Lower leg skin (tissue), 4 donors: ENCODE measurements around the gene MARCHF10. TPM values are rescaled to one million over a fixed set of nuclear protein-coding genes. Genes with fewer than 3 reads are reported as not detected.

ENCODE experiments used
- DNase-seq, 2 donors: peaks; one replicate each; pipeline ENCODE4 v3.0.0-alpha.2; 2019; ENCODE audit warnings: low spot score in 2 of 2
- H3K4me3 ChIP-seq: fragments of 200-600 bp; sonication (generic); 2 replicates; pipeline ENCODE4 v1.5.1; 2017; ENCODE audit warnings: mild to moderate bottlenecking, low read depth; ENCODE audit not compliant: poor library complexity, severe bottlenecking
- POLR2A ChIP-seq, 2 donors: fragments of 450-650 bp; IDR thresholded peaks; one replicate each; pipeline ENCODE4 v1.6.1; 2016 to 2017; ENCODE audit warnings: antibody characterized with exemption in 2 of 2, mild to moderate bottlenecking in 1 of 2, moderate library complexity in 1 of 2
- WGBS, 2 donors: methylation state at CpG; one replicate each; pipeline ENCODE4 v1.1.5; 2018; 5-methylcytosine and 5-hydroxymethylcytosine counted together
- intact Hi-C: fragments of 100-400 bp; cut with DNase I; formaldehyde crosslinking; loops from one replicate; pipeline ENCODE4 v1.15.0; 2023; ENCODE audit warnings: low total_unique reads
- total RNA-seq, 4 donors: library from RNA; depleted of rRNA; stranded (reverse); fragments of >200 nt; gene quantifications; one replicate each; pipeline ENCODE4 v1.1.0, GENCODE V29; 2016
- TF ChIP-seq, protein P1 (sequence below), 3 donors: fragments of 450-650 bp; IDR thresholded peaks; one replicate each; pipeline ENCODE4 v1.5.1; 2016; ENCODE audit warnings: antibody characterized with exemption in 3 of 3, mild to moderate bottlenecking in 3 of 3, moderate library complexity in 2 of 3

MARCHF10 gene
- total RNA-seq, 4 donors from 2014 or later, result not detected

DNA sequence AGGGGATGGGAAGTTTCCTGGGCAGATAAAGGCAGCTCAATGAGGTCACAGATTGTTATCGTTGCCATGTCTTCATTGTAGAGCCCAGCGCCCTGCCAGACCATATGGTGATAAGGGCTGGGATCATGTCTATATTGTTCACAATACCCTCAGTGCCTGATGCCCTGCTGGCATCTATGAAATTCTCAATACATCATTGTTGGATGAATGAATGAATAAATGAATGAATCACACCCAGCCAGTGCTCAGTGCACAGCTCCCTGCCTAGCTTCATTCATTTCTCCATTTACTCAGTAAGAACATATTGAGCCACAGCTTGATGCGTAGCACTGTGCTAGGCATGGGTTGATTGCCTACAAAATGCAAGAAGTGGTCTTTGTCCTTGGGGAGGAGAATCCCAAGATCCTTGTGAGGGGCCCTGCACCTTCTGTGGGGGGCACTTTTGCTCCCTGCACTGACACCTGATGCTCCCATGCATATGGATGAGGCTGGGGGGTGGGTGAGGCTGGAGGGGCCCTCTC lies 150.9 kb downstream of the MARCHF10 start:
- intact Hi-C loops, result no loop called here
- WGBS, 2 donors, result 93 to 95% methylated on average over 3 of the region's 3 CpGs
- no peak overlapping the region for H3K4me3 ChIP-seq
- TF ChIP-seq POLR2A (IDR thresholded peaks at IDR 0.05), result no peak
- no peak for DNase-seq

DNA sequence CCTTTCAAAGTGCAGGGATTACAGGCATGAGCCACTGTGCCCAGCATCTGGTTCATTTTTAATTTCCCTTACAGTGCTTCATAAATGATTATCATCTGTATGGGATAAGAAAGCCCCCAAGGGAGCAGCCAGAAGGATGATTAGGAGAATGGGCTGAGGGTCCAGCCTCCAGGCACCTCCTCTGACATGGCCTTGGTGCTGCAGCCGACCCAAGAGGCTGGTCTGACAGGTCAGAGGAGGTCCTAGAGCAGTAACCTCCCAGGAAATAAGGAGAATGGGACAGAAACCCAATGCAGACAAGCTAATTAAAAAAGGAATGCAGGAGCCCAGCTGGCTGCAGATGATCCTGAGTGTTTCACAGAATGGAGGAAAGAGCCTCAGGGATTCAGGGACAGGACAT lies 151.7 kb downstream of the MARCHF10 start:
- TF ChIP-seq, protein P1, sequence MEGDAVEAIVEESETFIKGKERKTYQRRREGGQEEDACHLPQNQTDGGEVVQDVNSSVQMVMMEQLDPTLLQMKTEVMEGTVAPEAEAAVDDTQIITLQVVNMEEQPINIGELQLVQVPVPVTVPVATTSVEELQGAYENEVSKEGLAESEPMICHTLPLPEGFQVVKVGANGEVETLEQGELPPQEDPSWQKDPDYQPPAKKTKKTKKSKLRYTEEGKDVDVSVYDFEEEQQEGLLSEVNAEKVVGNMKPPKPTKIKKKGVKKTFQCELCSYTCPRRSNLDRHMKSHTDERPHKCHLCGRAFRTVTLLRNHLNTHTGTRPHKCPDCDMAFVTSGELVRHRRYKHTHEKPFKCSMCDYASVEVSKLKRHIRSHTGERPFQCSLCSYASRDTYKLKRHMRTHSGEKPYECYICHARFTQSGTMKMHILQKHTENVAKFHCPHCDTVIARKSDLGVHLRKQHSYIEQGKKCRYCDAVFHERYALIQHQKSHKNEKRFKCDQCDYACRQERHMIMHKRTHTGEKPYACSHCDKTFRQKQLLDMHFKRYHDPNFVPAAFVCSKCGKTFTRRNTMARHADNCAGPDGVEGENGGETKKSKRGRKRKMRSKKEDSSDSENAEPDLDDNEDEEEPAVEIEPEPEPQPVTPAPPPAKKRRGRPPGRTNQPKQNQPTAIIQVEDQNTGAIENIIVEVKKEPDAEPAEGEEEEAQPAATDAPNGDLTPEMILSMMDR (IDR thresholded peaks at IDR 0.05), result no peak
- TF ChIP-seq POLR2A (IDR thresholded peaks at IDR 0.05), result no peak
- intact Hi-C loops, result no loop called here
- DNase-seq, result no peak
- WGBS, 2 donors, result 57 to 78% methylated on average over 1 of the region's 1 CpG
- H3K4me3 ChIP-seq, result no peak overlapping the region

DNA sequence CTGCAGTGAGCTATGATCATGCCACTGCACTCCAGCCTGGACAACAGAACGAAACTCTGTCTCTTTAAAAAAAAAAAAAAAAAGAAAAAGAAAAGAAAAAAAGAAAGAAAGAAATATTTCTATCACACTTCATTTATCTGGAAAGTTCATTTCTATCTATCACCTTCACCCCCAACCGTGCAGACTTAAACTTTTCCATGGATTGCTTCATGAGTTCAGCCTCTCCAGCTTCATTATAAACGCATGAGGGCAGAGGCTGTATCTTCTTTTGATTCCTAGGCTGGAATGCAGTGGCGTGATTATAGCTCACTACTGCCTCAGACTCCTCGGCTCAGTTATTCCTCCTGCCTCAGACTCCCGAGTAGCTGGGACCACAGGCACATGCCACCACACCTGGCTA lies 152.5 kb downstream of the MARCHF10 start:
- DNase-seq, result no peak
- 82 to 88% methylated on average over 6 of the region's 6 CpGs for WGBS, 2 donors
- no peak overlapping the region for H3K4me3 ChIP-seq
- intact Hi-C loops, result no loop called here
- TF ChIP-seq POLR2A (IDR thresholded peaks at IDR 0.05), result no peak
- TF ChIP-seq, protein P1 (IDR thresholded peaks at IDR 0.05), result no peak

DNA sequence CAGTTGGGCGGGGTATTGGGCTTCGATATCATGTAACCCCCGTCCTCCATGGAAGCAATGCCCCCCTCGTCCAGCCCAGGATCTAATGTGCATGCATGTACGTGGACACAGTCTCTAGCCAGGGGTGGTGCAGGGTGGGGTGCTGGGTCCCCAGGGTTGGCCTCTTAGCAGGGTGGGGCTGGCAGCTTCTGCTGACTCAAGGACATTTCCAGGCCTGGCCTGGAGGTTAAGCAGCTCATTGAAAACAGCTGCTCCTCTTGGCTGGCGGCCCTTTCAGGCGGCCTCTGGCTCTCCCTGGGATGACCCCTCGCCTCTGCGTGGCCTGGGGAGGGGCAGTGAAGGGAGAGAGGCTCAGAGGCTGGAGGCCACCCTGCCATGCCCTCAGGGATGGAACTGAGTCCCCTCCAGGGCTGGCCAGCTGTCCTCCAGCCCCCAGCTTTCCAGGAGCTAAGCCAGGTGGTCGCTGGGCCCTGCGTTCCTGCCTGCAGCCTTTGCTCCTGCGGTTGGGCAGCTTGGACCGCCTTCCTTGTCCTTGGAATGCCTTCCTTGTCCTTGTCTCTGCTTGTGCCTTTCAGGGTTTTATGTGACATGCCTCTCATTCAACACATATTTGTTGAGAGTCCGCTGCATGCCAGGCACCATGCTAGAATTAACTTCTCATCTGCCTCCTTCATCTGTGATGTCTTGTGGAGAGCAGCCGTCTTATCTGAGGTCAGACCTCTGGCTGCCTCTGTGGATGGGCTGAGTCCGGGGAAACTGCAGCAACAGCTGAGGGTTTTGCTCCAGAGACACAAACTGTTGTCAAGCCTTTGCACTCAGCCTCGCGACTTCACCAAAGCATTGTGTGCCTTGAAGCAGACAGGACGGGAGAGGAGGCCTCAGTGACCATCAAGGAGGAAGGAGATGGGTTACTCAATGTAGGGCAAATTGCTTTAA lies 154.0 kb downstream of the MARCHF10 start:
- 44 to 49% methylated on average over 18 to 19 of the region's 19 CpGs for WGBS, 2 donors
- TF ChIP-seq POLR2A (IDR thresholded peaks at IDR 0.05), result no peak
- TF ChIP-seq, protein P1 (IDR thresholded peaks at IDR 0.05), result no peak
- intact Hi-C loops, result no loop called here
- no peak for DNase-seq
- no peak overlapping the region for H3K4me3 ChIP-seq

DNA sequence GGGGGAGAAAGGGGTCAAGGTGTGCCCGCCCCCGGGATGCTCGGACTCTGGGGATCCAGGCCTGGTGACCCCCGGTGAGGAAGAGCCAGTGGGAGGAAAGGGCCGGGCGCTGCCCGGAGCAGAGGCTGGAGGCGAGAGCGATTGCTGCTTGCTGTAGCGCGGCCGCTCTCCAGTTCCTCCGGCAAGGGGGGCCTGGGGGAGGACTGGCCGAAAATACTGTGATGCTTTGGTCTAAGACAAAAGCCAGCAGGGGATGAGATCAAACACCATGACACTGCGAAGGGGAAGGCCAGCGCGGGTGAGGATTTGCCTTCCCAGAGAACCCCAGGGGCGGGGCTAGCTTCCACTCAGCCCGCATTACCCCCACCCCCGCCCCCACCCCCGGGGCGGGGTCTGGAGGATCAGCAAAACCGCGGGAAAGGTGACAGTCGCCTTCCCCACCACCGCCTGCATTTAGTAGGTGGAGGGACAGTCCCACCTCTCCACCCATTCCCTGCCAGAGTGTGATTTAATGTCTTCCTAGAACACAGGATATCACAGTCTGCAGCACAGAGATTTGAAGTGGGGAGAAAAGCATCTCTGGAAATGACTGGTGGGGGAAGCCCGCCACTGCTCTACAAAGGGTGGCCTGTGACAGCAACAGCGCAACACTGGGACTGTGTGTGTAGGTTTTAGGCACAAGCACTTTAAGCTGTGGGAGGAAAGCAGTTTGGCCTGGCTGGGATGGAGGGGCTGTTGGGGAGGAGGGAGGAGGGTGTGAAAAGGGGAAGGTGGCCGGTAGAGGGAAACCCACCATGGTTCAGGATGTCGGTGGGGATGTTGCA lies 154.9 kb downstream of the MARCHF10 start:
- DNase-seq, result peak in 1 of 2 donors; percentile 93
- intact Hi-C loops, result no loop called here
- peak overlapping the region; percentile 25 for H3K4me3 ChIP-seq
- 2 to 4% methylated on average over 29 to 30 of the region's 30 CpGs for WGBS, 2 donors
- no peak for TF ChIP-seq POLR2A (IDR thresholded peaks at IDR 0.05)
- TF ChIP-seq, protein P1 (IDR thresholded peaks at IDR 0.05), result no peak
